ENCODE results near the gene AP1B1.
"Not testable (repeated sequence)": the region's sequence is repeated elsewhere in the genome, so short reads cannot be mapped to it uniquely, and the experiment has no call there.

AP1B1 gene

GRCh38 chr22:29357193-29357890 lies 31.0 kb downstream of the AP1B1 start:
- not testable (repeated sequence) for H3K4me3 ChIP-seq (ENCODE audit: low read depth, low read length); DNase-seq (ENCODE audit: low read depth)

GRCh38 chr22:29353860-29354259 lies 34.5 kb downstream of the AP1B1 start:
- DNase-seq (ENCODE audit: low read depth) = no peak
- H3K4me3 ChIP-seq (ENCODE audit: low read depth, low read length) = no peak overlapping the region

GRCh38 chr22:29353286-29353685 lies 35.1 kb downstream of the AP1B1 start:
- DNase-seq (ENCODE audit: low read depth) = no peak
- no peak overlapping the region for H3K4me3 ChIP-seq (ENCODE audit: low read depth, low read length)

GRCh38 chr22:29352778-29353177 lies 35.6 kb downstream of the AP1B1 start:
- no peak overlapping the region for H3K4me3 ChIP-seq (ENCODE audit: low read depth, low read length)
- no peak for DNase-seq (ENCODE audit: low read depth)

- no peak for DNase-seq (ENCODE audit: low read depth)
Measured at GRCh38 chr22:29351891-29352290, 36.5 kb downstream of the AP1B1 start.

GRCh38 chr22:29351042-29351441 lies 37.3 kb downstream of the AP1B1 start:
- no peak for DNase-seq (ENCODE audit: low read depth)
- H3K4me3 ChIP-seq (ENCODE audit: low read depth, low read length) = no peak overlapping the region

More at GRCh38 chr22:29351891-29352290, 36.5 kb downstream of the AP1B1 start:
- H3K4me3 ChIP-seq (ENCODE audit: low read depth, low read length) = no peak overlapping the region

- no peak for DNase-seq (ENCODE audit: low read depth)
- no peak overlapping the region for H3K4me3 ChIP-seq (ENCODE audit: low read depth, low read length)
Measured at GRCh38 chr22:29348956-29349355, 39.4 kb downstream of the AP1B1 start.

GRCh38 chr22:29348041-29348440 lies 40.3 kb downstream of the AP1B1 start:
- no peak for DNase-seq (ENCODE audit: low read depth)
- no peak overlapping the region for H3K4me3 ChIP-seq (ENCODE audit: low read depth, low read length)

- H3K4me3 ChIP-seq (ENCODE audit: low read depth, low read length) = no peak overlapping the region
- no peak for DNase-seq (ENCODE audit: low read depth)
Measured at GRCh38 chr22:29346659-29347058, 41.7 kb downstream of the AP1B1 start.

GRCh38 chr22:29345932-29346331 lies 42.4 kb downstream of the AP1B1 start:
- DNase-seq (ENCODE audit: low read depth) = no peak
- no peak overlapping the region for H3K4me3 ChIP-seq (ENCODE audit: low read depth, low read length)

GRCh38 chr22:29344889-29345288 lies 43.5 kb downstream of the AP1B1 start:
- not testable (repeated sequence) for DNase-seq (ENCODE audit: low read depth); H3K4me3 ChIP-seq (ENCODE audit: low read depth, low read length)

- DNase-seq (ENCODE audit: low read depth) = peak; percentile 62
- H3K4me3 ChIP-seq (ENCODE audit: low read depth, low read length) = no peak overlapping the region
Measured at GRCh38 chr22:29344137-29344536, 44.2 kb downstream of the AP1B1 start.

GRCh38 chr22:29343313-29343805 lies 45.0 kb downstream of the AP1B1 start:
- no peak overlapping the region for H3K4me3 ChIP-seq (ENCODE audit: low read depth, low read length)
- DNase-seq (ENCODE audit: low read depth) = no peak

- DNase-seq (ENCODE audit: low read depth) = no peak
Measured at GRCh38 chr22:29342577-29343312, 45.6 kb downstream of the AP1B1 start.

GRCh38 chr22:29342177-29342576 lies 46.2 kb downstream of the AP1B1 start:
- no peak for DNase-seq (ENCODE audit: low read depth)
- no peak overlapping the region for H3K4me3 ChIP-seq (ENCODE audit: low read depth, low read length)

More at GRCh38 chr22:29342577-29343312, 45.6 kb downstream of the AP1B1 start:
- no peak overlapping the region for H3K4me3 ChIP-seq (ENCODE audit: low read depth, low read length)

GRCh38 chr22:29341849-29342127 lies 46.6 kb downstream of the AP1B1 start:
- no peak overlapping the region for H3K4me3 ChIP-seq (ENCODE audit: low read depth, low read length)
- no peak for DNase-seq (ENCODE audit: low read depth)

GRCh38 chr22:29341056-29341848 lies 47.1 kb downstream of the AP1B1 start:
- H3K4me3 ChIP-seq (ENCODE audit: low read depth, low read length) = no peak overlapping the region
- no peak for DNase-seq (ENCODE audit: low read depth)

GRCh38 chr22:29340566-29340965 lies 47.8 kb downstream of the AP1B1 start:
- no peak for DNase-seq (ENCODE audit: low read depth)

GRCh38 chr22:29339381-29340235 lies 48.8 kb downstream of the AP1B1 start:
- DNase-seq (ENCODE audit: low read depth) = no peak
- no peak overlapping the region for H3K4me3 ChIP-seq (ENCODE audit: low read depth, low read length)

More at GRCh38 chr22:29340566-29340965, 47.8 kb downstream of the AP1B1 start:
- H3K4me3 ChIP-seq (ENCODE audit: low read depth, low read length) = no peak overlapping the region

All from skeletal muscle cell (primary cell).